AG09319 (cell line): ENCODE data around the gene RNF169.
"Not testable (repeated sequence)": the region's sequence is repeated elsewhere in the genome, so short reads cannot be mapped to it uniquely, and the experiment has no call there.

ENCODE experiments used
- DNase-seq: peaks from one replicate; pipeline ENCODE4 v3.0.0-alpha.2; 2010; ENCODE audit warnings: low read depth; ENCODE audit errors: extremely low read depth
- TF ChIP-seq, protein P1 (sequence below): IDR thresholded peaks from 2 replicates; pipeline ENCODE4 v1.5.1; 2011; ENCODE audit warnings: low read depth, mild to moderate bottlenecking, inconsistent platforms, low read length, moderate library complexity

Gene RNF169

DNA sequence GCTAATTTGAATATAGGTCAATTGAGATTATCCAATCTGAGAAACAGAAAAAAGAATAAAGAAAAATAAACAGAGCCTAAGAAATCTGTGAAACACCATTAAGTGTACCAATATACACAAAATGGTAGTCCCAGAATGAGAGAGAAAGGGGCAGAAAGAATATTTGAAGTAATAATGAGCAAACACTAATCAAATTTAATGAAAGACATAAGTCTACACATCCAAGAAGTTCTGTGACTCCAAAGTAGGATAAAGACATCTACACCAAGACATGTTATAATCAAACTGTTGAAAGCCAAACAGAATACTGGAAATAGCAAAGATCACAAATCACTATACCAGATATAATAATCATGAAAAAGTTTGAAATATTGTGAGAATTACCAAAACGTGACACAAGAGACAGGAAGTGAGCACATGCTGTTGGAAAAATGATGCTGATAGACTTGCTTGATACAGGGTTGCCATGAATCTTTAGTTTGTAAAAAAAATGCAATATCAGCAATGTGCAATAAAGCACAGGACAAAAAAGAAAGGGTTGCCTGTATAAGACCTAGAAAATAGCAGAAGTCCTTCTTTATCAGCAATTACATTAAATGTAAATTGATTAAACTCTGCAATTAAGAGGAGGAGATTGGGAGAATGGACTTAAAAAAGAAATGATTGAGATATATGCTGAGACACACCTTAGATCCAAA lies 75.8 kb downstream of the RNF169 start:
- TF ChIP-seq, protein P1, sequence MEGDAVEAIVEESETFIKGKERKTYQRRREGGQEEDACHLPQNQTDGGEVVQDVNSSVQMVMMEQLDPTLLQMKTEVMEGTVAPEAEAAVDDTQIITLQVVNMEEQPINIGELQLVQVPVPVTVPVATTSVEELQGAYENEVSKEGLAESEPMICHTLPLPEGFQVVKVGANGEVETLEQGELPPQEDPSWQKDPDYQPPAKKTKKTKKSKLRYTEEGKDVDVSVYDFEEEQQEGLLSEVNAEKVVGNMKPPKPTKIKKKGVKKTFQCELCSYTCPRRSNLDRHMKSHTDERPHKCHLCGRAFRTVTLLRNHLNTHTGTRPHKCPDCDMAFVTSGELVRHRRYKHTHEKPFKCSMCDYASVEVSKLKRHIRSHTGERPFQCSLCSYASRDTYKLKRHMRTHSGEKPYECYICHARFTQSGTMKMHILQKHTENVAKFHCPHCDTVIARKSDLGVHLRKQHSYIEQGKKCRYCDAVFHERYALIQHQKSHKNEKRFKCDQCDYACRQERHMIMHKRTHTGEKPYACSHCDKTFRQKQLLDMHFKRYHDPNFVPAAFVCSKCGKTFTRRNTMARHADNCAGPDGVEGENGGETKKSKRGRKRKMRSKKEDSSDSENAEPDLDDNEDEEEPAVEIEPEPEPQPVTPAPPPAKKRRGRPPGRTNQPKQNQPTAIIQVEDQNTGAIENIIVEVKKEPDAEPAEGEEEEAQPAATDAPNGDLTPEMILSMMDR = no peak
- DNase-seq = no peak

DNA sequence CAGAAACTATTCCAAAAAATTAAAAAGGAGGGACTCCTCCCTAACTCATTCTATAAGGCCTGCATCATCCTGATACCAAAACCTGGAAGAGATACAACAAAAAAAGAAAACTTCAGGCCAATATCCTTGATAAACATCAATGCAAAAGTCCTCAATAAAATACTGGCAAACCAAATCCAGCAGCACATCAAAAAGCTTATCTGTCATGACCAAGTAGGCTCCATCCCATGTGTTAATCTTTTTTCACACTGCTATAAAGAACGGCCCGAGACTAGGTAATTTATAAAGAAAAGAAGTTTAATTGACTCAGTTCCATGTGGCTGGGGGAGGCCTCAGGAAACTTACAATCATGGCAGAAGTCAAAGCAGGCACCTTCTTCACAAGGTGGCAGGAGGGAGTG lies 76.9 kb downstream of the RNF169 start:
- not testable (repeated sequence) for DNase-seq

DNA sequence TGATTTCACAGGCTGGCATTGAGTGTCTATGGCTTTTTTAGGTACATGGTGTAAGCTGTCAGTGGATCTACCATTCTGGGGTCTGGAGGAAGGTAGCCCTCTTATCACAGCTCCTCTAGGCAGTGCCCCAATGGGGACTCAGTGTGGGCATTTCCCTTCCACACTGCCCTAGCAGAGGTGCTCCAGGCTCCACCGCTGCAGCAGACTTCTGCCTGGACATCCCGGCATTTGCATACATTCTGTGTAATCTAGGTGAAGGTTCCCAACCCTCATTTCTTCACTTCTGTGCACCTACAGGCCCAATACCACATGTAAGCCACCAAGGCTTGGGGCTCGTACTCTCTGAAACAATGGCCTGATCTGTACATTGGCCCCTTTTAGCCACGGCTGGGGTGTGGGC lies 78.3 kb downstream of the RNF169 start:
- TF ChIP-seq, protein P1 = no peak
- DNase-seq = no peak

DNA sequence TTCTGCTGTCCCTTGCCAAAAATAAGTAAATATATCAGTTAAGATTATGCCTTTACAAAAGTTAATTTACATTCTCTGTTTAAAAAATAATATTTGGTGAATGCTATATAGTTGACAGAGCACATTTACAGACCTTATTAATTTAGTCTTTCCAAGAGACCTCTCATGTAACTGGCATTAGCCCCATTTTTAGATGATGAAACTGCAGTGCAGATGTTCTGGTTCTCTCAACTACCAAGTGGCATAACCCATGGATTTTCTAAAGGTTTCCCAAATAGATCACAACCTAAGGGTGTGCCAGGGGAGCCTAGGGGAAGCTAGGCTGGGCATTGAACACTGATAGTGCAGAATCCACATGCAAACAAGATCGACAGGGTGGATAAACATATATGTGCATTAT lies 88.5 kb downstream of the RNF169 start:
- DNase-seq = no peak
- TF ChIP-seq, protein P1 = no peak

DNA sequence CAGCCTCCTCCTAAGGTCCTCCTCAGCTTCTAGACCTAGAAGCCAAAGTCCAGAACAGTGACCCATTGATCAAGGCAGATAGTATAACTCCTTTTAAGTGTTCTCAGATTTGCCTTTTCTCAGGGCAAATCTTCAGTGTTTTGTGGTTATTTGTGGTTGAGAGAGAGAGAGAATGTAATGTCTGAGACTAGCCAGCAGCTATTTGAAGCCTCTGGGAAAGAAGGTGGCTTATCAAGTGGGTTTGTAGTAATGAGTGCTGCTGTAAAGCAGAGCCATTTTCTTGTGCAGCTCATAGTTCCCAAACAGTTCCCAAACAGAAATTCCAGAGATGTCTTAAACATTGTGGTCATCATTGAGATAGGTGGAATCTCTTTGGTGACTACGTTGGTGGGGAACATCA lies 89.5 kb downstream of the RNF169 start:
- TF ChIP-seq, protein P1 = no peak
- no peak for DNase-seq

DNA sequence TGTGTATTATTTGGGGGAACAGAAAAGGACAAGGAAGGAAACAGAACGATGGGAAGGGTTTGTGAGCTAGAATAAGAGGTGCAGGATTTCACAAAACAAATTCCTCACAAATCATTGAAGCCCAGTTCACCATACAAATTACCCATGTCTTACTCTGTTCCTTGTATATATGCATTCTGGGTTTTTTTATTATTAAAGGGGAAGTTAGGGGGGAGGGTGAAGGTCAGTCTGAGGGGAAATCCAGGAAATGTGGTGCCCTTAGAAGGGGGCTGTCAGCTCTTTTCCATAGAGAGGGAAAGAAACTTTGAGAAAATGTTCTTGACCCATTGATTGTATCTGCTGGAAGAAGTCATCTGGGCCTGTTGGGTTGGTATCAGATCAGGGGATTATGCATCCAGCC lies 90.8 kb downstream of the RNF169 start:
- DNase-seq = no peak
- TF ChIP-seq, protein P1 = no peak

DNA sequence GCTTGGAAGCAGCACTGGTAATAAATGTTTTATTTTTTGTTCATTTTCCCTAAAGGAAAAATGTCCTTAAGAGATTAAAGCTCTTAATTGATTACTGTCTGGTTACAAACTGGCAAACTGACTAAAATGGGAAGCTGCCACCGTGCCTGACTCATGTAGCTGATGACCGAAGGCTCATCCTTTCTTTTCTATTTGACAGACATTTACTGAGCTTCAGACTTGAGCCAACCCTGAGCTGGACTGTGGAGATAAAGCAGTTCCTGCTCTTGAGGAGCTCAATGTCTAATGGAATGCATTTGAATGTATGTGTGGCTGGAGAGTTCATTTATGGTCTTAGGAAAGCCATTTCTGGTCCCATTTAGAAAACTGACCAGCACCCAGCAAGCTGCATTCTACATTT lies 91.3 kb downstream of the RNF169 start:
- DNase-seq = no peak
- TF ChIP-seq, protein P1 = no peak

DNA sequence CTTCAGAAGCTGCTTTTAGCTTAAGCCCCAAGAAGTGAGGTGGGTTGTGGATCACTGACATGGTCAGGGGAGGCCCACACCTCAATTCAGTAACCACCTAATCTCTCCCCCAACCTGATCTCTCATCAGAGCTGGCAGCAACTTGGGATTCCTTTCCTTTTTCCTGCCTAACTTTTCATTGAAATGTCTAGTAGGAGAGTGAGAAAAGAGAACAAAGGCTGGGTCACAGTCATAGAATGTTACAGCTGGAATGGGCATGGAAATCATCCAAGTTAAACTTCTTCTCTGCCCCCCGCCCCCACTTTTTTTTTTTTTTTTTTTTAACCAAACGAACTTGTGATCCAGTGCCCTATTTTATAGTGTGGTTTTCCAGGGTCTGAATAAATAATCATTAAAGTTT lies 91.8 kb downstream of the RNF169 start:
- DNase-seq = no peak
- TF ChIP-seq, protein P1 = no peak
